Measurements from ENCODE around the gene GNAQ.
A peak's percentile ranks its signal among the peaks of the same experiment; 100 is the strongest.
"Not testable (repeated sequence)": the region's sequence is repeated elsewhere in the genome, so short reads cannot be mapped to it uniquely, and the experiment has no call there.

Gene GNAQ

DNA sequence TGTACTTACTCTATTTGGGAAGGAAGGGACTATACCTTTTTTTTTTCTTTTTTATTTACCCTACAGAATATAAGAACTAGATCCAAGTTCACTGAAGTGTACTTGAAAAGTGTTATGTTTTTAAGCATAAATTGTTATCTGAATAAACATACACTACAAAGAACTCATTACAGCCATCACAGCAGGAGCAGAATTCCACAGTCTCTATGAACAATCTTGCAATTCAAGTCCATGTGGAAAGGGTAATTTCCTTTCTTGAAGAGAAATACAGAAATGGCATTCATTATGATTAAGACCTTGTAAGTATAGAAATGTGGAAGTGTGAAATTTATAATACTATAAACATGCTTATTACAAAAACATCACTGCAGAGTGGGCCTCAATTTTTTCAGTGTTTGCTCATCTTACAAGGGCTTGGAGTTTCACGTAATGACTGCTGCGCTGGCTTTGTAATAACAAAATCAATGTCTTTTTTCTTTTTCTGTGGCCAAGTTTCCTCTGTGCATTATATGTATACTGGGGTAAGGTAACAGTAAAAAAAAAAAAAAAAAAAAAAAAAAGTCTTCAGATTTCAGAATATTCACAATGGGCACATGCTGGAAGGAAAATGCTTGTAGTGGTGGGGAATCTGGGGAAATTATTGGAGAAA is 306.4 kb downstream of the GNAQ start:
- FAIRE-seq, result no peak

GRCh38 chr9:77721156-77721555 is 310.5 kb downstream of the GNAQ start:
- FAIRE-seq, result not testable (repeated sequence)

DNA sequence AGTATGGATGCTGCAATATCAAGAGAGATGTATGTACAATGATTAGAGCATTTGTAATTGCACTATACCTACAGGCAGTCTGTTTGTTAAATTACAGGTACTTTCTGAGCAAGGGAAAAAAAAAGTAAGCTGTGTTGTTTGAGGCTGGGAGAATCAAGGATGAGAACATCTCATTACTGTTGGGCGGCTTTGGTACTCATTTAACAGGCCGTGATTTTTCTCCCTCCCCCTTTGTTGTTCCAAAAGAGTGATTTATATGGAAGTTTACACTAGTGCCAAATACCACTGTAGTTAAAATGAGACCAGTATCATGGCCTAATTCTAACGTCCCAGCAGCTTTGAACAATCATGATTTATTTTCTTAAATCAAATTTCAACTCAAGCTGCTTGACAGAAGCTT is 312.3 kb downstream of the GNAQ start:
- FAIRE-seq, result no peak

- FAIRE-seq, result not testable (repeated sequence)
These were observed 313.3 kb downstream of the GNAQ start for GRCh38 chr9:77718298-77718640.

DNA sequence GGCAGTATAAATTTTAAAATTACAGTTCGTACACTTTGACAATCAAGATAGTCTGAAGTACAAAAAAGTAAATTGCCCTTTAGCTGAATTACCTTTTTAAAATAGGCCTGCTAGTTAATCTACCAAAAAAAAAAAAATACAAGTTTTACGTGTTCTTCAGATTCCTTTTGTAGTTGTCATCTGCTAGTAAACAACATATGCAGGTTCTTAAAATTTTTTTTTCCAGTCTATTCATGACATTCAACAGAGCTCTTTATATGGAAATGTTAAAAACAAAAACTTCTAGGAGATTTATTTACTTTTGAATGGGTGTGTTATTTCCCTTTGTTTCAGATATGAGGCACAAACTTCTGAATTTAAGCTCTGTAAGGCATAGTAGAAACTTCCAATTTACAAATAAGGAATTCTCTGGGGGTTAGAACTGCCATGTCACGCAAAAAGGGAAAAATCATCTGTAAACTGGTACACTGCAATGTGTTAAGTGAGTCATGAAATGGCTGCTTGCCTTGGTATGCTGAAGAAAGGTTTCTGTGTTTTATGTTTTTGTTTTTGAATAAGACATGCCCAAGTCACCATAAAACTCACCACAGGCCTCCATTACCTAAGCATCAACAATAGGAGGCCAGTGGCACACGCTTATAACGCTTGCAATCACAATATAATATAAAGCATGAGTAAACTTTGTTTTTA is 313.9 kb downstream of the GNAQ start:
- FAIRE-seq, result peak; percentile 30

- no peak for FAIRE-seq
These were observed 317.5 kb downstream of the GNAQ start for GRCh38 chr9:77714077-77714549.

DNA sequence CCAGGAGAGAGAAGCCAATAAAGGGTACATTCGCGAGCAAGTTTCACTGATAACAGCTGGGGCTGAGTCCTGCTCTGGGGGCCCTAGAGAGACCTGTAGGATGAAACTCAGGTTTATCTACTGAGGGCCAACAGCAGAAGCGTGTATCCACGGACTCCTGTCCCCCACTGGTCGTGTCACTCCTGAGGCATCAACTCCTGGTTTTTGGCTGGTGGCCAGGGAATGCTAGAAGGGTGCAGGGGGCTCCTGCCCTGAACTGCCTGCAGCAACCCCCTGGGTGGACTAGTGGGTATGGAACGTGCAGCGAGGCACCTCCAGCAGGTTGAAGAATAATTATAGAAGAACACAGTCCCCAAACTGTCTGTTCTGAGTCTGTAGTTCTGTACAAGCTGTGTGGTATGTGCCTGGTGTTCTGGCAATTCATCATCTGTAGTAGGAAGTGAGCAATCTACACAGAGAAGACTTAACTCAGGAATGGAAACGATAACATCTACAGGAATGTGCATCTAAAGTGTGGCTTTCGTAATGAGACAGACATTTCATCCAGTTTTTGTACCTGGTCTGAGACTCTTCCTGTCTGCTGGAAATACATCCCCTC is 319.0 kb downstream of the GNAQ start:
- no peak for FAIRE-seq

- FAIRE-seq, result no peak
These were observed 320.5 kb downstream of the GNAQ start for GRCh38 chr9:77710965-77711648.

DNA sequence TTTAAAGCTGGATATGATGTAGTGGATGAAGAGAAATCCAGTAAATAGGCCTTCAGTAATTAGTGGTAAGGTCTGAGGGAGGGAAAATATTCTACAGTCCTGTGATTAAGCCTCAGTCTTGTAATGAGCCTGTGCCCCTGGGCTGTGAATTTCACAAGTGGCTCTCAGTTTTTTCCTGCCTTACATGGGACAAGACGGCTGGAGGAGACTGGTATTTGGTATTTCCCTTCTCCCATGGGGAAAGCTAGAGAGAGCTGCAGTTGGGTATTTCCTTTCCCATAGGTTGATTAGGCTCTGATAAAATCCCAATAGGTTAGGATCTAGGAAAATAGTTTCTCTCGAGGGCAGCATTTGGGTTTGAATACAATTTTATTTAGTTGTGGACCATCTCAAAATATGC is 321.3 kb downstream of the GNAQ start:
- FAIRE-seq, result no peak

DNA sequence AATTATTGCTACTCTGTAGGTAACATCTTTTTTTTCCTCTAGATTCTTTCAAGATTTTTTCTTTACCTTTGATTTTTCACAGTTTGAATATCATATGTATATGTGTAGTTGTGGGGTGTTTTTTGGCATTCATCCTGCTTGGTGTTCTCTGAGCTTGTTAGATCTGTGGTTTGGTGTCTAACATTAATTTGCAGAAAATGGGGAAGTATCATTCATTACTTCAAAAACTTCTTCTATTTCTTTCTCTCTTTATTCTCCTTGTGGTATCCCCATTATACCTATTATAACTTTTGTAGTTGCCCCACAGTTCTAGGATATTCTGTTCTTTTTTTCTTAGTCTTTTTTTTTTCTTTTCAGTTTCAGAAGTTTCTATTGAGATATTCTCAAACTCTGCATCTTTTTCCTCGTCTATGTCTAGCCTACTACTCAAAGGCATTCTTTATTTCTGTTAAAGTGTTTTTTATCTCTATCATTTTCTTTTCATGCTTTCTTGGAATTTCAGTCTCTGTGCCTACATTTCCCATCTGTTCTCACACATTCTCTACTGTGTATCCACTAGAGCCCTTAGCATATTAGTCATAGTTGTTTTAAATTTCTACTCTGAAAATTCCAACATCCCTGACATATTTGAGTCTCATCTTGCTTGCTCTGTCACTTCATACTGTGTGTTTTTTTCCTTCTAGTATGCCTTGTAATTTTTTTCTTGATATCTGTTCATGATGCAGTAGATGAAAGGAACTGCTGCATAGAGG is 323.4 kb downstream of the GNAQ start:
- no peak for FAIRE-seq

GRCh38 chr9:77707383-77708063 is 324.1 kb downstream of the GNAQ start:
- no peak for FAIRE-seq

- no peak for FAIRE-seq
These were observed 326.0 kb downstream of the GNAQ start for GRCh38 chr9:77705636-77706035.

GRCh38 chr9:77702521-77703390 is 328.9 kb downstream of the GNAQ start:
- FAIRE-seq, result not testable (repeated sequence)

DNA sequence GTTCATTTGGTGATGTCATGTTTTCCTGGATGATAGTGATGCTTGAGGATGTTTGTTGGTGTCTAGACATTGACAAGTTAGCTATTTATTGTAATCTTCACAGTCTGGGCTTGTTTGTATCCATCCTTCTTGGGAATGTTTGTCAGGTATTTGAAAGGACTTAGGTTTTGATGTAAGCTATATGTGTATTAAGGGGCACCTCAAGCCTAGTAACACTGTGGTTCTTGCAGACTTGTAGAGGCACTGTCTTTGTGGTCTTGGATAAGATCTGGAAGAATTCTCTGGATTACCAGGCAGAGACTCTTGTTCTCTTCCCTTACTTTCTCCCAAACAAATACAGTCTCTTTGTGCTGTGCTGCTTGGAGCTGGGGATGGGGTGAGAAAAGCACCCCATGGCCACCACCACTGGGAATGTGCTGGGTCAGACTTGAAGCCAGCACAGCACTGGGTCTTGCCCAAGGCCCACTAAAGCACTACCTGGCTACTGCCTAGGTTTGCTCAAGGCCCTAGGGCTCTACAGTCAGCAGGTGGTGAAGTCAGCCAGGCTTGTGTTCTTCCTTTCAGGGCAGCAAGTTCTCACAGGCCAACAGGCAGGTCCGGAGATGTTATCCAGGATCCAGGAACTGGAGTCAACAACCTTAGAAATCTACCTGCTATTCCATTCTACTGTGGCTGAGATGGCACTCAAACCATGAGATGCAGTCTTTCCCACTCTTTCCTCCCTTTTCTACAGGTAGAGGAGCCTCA is 334.2 kb downstream of the GNAQ start:
- no peak for FAIRE-seq

- FAIRE-seq, result not testable (repeated sequence)
These were observed 340.9 kb downstream of the GNAQ start for GRCh38 chr9:77690723-77691122.

DNA sequence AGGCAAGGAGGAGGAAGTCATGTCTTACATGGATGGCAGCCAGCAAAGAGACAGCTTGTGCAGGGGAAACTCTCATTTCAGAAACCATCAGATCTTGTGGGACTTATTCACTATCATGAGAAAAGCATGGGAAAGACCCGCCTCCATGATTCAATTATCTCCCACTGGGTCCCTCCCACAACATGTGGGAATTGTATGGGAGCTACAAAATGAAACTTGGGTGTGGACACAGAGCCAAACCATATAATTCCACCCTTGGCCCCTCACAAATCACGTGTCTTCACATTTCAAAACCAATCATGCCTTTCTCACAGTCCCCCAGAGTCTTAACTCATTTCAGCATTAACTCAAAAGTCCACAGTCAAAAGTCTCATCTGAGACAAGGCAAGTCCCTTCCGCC is 341.5 kb downstream of the GNAQ start:
- not testable (repeated sequence) for FAIRE-seq

GRCh38 chr9:77687737-77688136 is 343.9 kb downstream of the GNAQ start:
- not testable (repeated sequence) for FAIRE-seq

GRCh38 chr9:77680581-77680980 is 351.0 kb downstream of the GNAQ start:
- no peak for FAIRE-seq

GRCh38 chr9:77679661-77680368 is 351.8 kb downstream of the GNAQ start:
- no peak for FAIRE-seq

DNA sequence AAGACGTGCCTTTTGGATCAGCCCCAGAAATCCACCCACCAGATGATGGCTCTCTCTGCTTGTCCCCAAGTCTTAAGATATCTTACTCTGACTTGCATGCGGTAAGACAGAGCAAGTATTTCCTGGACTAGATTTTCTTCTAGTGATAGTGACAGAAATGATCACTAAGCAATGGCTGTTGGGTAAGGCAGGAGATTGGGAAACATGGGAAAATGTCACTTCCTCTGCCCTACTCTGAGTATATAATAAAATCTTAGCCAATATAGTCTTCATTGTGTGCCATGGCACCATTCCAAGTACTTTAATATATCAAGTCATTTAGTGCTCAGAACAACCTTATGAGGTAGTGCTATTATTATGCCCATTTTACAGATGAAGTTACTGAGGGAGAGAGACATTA is 352.5 kb downstream of the GNAQ start:
- FAIRE-seq, result no peak
